ENCODE data around the gene CAMK1D. TPM values are rescaled to one million over a fixed set of nuclear protein-coding genes. Genes with fewer than 3 reads are reported as not detected.
A peak's percentile ranks its signal among the peaks of the same experiment; 100 is the strongest.

The CAMK1D gene
- total and polyA plus RNA-seq, 2 donors (not counting 3 experiments of a cell fraction or from before 2014, with no cell fraction given) = 0.37 to 4.2 TPM

DNA sequence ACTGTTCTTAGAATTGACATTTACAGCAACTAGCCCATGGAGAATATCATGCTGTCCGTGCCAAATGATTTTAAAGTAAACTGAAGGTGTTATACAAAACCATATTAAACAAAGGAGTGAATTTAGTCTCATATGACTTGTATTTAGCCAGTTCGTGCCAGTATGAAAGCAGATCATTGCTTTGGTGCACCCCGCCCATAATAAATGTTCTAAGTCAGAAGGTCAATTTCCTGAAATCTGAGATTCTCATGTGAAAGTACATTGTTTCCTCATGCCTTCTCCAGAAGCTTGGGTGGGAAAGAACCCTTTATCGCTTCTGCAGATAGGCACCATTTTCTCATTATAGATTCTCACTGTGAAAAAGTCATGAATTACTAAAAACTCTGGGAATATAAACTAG, 106.4 kb downstream of the CAMK1D start:
- Histone ChIP-seq H3K4me2 (ENCODE audit: insufficient read depth, low read length) (no peak overlapping the region), H3K27me3 (ENCODE audit: control insufficient read depth in 2 of 2, insufficient read depth in 2 of 2, low read length in 2 of 2) (peaks cover 0 to 3% of the 10 kb centered on the region in 2 experiments), H3K9me3 (replicated peaks; ENCODE audit: control insufficient read depth, insufficient read depth, low read length) (no peaks in the 10 kb centered on the region), H2AFZ (ENCODE audit: low read depth, low read length) (no peak overlapping the region), H3K9ac (replicated peaks; ENCODE audit: extremely low read depth, insufficient read depth, low read length) (no peak overlapping the region), H3K4me1 (ENCODE audit: control insufficient read depth, extremely low read depth, insufficient read depth, low read length) (no peaks in the 10 kb centered on the region), H4K20me1 (replicated peaks; ENCODE audit: control insufficient read depth, extremely low read depth, insufficient read depth, low read length) (no peaks in the 10 kb centered on the region), H3K27ac (ENCODE audit: insufficient read depth, low read depth, low read length) (no peak overlapping the region), H3K79me2 (ENCODE audit: control insufficient read depth, insufficient read depth, low read length) (no peaks in the 10 kb centered on the region), H3K36me3 (ENCODE audit: control insufficient read depth in 2 of 2, extremely low read depth in 1 of 2, insufficient read depth in 2 of 2, low read length in 2 of 2) (no peaks in the 10 kb centered on the region), H3K4me3 (replicated peaks in 1 of 3; ENCODE audit: insufficient read depth in 1 of 3, low read depth in 1 of 3, low read length in 3 of 3) (no peak overlapping the region), H3K9me1 (replicated peaks; ENCODE audit: control insufficient read depth, extremely low read depth, insufficient read depth, low read length) (no peaks in the 10 kb centered on the region)
- ChIA-PET POLR2A (no interaction called here), CTCF (no interaction called here)
- DNase-seq (ENCODE audit: low read depth, low spot score) (peak; percentile 45), FAIRE-seq (no peak)
- dilution Hi-C loops (cut with MboI; ENCODE audit: extremely low pct_ligation_motif_present, low sequenced_read_pairs) (no loop called here), intact Hi-C loops (cut with micrococcal nuclease) (no loop called here)
- BruUV-seq (replicated peaks) = no TSS peak
- TF ChIP-seq MYC (IDR thresholded peaks at IDR 0.05; ENCODE audit: low read depth, low read length) = no peak
- no peak for TF ChIP-seq FOS (IDR thresholded peaks at IDR 0.05; ENCODE audit: borderline replicate concordance, insufficient read depth, low read length)
- TF ChIP-seq, protein P1, sequence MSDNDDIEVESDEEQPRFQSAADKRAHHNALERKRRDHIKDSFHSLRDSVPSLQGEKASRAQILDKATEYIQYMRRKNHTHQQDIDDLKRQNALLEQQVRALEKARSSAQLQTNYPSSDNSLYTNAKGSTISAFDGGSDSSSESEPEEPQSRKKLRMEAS (IDR thresholded peaks at IDR 0.05; ENCODE audit: insufficient read depth, insufficient read length) = no peak
- no peak for TF ChIP-seq EZH2 (IDR thresholded peaks at IDR 0.05; ENCODE audit: borderline replicate concordance, low read depth, low read length, severe bottlenecking)
- TF ChIP-seq, protein P2, sequence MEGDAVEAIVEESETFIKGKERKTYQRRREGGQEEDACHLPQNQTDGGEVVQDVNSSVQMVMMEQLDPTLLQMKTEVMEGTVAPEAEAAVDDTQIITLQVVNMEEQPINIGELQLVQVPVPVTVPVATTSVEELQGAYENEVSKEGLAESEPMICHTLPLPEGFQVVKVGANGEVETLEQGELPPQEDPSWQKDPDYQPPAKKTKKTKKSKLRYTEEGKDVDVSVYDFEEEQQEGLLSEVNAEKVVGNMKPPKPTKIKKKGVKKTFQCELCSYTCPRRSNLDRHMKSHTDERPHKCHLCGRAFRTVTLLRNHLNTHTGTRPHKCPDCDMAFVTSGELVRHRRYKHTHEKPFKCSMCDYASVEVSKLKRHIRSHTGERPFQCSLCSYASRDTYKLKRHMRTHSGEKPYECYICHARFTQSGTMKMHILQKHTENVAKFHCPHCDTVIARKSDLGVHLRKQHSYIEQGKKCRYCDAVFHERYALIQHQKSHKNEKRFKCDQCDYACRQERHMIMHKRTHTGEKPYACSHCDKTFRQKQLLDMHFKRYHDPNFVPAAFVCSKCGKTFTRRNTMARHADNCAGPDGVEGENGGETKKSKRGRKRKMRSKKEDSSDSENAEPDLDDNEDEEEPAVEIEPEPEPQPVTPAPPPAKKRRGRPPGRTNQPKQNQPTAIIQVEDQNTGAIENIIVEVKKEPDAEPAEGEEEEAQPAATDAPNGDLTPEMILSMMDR (IDR thresholded peaks at IDR 0.05; ENCODE audit: extremely low read depth in 1 of 2, insufficient read depth in 1 of 2, low read depth in 1 of 2, low read length in 2 of 2) = no peak
- TF ChIP-seq JUN (IDR thresholded peaks at IDR 0.05; ENCODE audit: borderline replicate concordance, insufficient read depth, insufficient read length, low read depth) = no peak
- TF ChIP-seq POLR2AphosphoS5 (IDR thresholded peaks at IDR 0.05; ENCODE audit: insufficient read depth, low read depth, low read length) = no peak
- no peak for TF ChIP-seq GATA2 (IDR thresholded peaks at IDR 0.05; ENCODE audit: insufficient read depth, insufficient read length, low read depth, low read length)
- TF ChIP-seq POLR2A (IDR thresholded peaks at IDR 0.05; ENCODE audit: low read depth, low read length) = no peak

All from endothelial cell of umbilical vein (primary cell).